NCI-H510A (cell line): Measurements from ENCODE around the gene C11orf68.

Source experiments
- DNase-seq: peaks from one replicate; lab custom pipeline; 2025; lab: John Stamatoyannopoulos, UW

Gene C11orf68

GRCh38 chr11:65890324-65891218, 28.3 kb downstream of the C11orf68 start, which contains the start of gene CCDC85B:
Gene CCDC85B (plus strand): TSS chr11:65890673. CDS start chr11:65890784, 111 bp downstream.
- DNase-seq, result peak; percentile 82

DNA sequence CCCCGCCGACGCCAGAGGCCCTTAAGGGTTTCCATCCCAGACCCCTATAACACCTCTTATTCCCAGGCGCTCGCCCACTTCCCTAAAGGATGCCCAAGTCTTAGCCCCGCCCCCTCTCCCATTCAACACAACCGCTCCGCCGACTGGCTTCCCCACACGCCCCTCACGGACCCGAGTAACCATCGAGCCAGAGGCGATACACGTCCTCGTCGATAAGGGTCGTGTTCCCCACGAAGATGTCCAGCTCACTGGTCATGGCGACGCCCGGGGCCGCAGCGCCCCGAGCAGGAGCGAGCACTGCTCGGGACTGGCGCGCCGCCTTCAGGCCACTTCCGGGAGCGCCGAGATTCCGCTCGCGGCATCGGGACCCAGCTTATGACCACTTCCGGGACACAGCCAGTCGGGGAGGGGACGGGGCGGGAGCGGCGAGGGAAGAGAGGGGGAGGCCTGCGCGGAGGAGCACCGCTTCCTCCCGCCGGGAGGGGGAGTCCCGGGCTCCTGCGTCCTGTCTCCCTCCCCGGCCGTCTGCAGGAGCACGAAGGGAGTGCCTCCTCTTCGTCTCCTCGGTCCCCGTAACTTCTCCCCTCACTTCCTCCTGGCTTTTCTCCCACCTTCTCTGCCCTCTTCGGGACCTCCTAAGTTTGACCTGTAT, 30.6 kb downstream of the C11orf68 start, which contains the start of gene FIBP:
FIBP (minus strand) TSS at position 309 of the 652 bp plus-strand sequence; CDS start at position 256, 53 bp downstream.
- DNase-seq, result peak; percentile 93

DNA sequence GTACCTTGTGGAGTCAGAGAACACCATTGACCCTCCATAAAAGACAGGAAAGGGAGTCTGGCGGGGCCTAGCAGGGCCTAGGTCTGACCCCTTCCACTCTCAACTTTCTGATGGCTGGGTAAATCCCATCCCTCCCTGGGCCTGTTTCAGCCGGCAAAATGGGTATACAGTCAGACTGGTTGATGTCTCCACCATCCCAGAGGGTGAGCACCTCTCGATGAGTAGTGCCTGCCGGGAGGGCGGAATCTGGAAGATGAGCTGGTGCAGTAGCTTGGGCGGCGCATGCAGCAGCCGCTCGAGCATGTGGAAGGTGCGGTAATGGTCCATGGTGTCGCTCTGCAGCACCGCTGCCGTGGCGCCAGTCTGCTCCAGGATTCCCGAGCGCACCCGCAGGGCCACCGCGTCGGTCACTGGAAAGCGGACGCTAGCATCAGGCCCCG, 31.1 kb downstream of the C11orf68 start:
- DNase-seq, result no peak

- DNase-seq, result no peak
Measured at GRCh38 chr11:65886826-65887722, 31.8 kb downstream of the C11orf68 start.

DNA sequence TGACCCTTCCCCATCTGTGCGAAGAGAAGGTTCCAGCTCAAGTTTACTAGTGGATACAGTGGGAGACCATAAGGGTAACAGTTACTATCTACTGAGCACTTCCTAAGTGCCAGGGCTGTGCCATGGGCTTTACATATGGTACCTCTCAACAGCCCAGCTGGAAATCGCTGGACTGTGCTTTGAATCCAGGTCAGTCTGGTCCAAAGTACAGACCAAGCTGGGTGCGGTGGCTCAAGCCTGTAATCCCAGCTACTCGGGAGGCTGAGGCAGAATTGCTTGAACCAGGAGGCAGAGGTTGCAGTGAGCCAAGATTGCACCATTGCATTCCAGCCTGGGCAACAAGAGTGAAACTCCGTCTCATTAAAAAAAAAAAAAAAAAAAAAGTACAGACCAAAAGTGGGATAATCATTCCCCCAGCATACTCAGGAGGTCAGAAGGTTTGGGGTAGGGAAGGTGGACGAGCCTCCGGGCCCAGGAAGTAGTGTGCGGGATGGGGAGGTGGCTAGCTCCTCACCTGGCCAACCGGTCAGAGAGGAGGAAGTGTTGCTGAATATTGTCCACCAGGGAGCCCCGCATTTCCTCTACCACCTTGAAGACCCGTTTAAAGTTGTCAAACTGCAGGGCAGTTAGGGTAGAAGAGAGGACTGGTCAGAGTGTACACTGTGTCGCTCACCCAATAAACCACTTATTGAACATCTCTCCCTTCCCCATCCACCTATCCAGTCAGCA, 32.9 kb downstream of the C11orf68 start:
- no peak for DNase-seq

GRCh38 chr11:65885231-65885630, 33.6 kb downstream of the C11orf68 start:
- no peak for DNase-seq

DNA sequence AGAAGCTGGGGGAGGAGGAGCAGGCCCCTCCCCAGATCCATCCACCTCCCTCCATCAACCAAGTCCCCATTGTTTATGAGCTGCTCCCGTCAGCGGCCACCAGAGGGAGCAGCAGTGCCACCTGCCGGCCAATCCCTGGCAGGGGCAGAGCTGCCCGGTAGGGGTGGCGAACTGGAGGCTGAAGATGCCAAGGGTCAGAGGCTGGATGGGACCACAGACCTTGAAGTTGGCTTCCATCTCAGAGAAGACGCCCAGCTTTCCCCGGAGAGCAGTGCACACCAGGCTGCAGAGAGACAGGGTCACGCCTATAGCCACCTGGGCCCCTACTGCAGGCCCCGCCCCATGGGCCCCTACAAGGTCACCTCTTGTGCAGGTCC, 34.2 kb downstream of the C11orf68 start:
- peak; percentile 45 for DNase-seq

- DNase-seq, result no peak
Measured at GRCh38 chr11:65883786-65884715, 34.8 kb downstream of the C11orf68 start.

GRCh38 chr11:65883058-65883761, 35.7 kb downstream of the C11orf68 start:
- no peak for DNase-seq

DNA sequence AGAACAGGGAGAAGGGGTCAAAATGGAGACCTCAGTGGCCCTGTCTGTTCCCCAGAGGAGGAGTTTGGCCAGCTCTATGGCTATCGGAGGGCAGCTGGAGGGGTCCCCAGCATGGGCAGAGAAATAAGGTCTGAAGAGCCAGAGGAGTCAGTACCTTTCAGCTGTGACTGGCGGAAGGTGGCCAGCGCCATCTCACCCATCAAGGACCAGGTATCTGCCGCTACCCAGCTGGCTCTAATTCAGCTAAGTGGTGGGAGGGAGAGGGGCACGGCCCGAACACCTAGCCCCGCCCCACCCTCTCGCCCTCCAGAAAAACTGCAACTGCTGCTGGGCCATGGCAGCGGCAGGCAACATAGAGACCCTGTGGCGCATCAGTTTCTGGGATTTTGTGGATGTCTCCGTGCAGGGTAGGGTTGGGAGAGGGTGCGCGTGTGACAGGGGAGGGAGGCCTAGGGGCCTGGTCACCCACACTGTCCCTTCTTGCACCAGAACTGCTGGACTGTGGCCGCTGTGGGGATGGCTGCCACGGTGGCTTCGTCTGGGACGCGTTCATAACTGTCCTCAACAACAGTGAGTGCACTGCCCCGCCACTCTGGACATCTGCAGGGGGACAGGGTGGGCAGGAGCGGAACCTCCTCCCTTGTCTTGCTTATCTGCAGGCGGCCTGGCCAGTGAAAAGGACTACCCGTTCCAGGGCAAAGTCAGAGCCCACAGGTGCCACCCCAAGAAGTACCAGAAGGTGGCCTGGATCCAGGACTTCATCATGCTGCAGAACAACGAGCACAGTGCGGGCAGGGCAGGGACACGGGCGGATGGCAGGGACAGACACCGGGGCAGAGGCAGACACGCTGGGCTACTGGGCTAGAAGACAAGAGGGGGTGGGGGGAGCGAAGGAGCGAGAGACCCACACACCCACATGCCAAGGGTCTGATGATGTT, 36.5 kb downstream of the C11orf68 start:
- no peak for DNase-seq

DNA sequence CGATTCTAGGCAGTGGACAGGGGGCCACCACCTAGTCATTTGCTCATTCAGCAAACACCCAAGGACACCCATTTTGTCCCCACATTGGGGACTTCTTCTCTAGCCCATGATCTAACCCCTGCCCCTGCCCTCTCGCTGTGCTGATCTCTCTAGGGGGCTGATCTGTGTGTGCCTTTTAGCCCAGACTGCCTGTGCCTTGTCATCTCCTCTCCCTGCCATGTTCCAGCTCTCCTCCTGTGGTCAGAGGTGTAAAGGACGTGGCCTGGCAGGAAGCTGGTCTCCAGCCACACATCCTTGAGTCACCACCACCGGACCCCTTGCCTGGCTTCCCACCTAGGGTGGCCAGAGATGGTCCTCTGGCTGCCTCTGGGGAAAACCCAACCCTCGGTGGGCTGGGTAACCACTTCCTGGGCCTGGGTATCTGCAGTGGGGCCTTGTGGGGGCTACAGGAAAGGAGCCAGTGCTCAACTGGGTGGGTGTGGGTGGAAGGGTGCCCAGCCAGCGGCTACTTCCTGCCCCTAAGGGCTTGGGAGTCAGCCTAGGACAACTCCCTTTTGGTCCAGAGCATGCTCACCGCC, 37.9 kb downstream of the C11orf68 start:
- no peak for DNase-seq

- DNase-seq, result no peak
Measured at GRCh38 chr11:65880027-65880426, 38.8 kb downstream of the C11orf68 start.

DNA sequence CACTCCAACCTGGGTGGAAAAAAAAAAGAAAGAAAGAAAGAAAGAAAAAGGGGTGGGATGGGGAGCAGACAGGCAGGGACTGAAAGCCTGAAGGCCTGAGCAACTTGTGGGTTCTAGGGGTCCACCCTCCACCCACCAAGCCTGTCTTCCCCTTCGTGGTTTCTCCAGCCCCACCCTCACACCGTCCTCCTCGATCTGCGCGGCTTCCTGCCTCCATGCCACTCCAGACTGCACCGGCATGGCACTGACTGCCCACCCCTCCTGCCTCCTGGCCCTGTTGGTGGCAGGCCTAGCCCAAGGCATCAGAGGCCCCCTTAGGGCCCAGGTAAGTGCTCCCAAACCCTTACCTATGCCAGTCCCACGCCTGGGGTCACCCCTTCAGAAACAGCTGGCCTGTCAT, 39.2 kb downstream of the C11orf68 start, which contains the start of gene CTSW:
CTSW (plus strand) TSS at position 221 of the 400 bp plus-strand sequence; CDS start at position 239, 18 bp downstream.
- DNase-seq, result no peak

DNA sequence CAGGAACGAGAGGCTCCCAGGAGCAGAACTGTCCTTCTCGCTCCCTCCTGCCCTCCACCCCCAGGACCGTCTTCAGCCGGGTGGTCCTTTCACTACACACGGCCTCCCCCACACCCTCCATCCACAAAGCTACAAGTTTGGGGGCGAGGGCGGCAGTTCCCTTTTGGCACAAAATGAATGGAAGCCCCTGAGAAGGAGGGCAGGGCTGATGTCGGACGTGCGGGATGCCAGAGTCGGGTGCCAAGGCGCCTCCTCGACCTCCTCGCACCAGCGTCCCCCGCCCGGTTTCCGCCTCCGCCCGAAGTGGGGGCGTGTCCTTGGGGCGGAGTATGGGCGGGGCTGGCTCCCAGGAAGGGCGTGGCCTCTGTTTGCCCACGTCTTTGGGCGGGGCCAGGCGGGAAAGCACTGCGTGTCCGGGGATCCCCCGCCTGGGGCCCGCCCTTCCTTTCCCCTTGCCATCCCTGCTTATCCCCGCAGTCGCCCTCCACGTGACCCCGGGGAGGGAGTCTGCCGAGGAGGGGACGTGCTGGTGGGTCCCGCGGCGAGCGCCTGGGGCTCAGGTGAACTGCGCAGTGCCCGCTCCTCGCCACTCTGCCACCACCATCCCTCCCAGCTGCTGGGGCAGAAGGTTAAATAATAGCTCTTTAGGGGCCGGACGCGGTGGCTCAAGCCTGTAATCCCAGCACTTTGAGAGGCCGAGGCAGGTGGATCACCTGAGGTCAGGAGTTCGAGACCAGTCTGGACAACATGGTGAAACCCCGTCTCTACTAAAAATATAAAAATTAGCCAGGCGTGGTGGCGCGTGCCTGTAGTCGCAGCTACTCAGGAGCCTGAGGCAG, 45.3 kb downstream of the C11orf68 start:
- peak; percentile 87 for DNase-seq

GRCh38 chr11:65872586-65873317, 46.1 kb downstream of the C11orf68 start, which contains the start of gene EFEMP2:
Gene EFEMP2 (minus strand): TSS chr11:65872800. CDS start chr11:65872354, 446 bp downstream.
- no peak for DNase-seq
